ENCODE data around the gene TUG1.

Gene TUG1

GRCh38 chr22:30968924-30969531 lies at the start of gene TUG1:
TUG1 (plus strand) TSS chr22:30969265.
- peak; percentile 94 to 98 for DNase-seq (ENCODE audit: low spot score in 2 of 2)
- in situ Hi-C loops (cut with MboI; ENCODE audit: low sequenced_read_pairs): no loop called here
- H3K27me3 ChIP-seq (ENCODE audit: low read depth): no peaks in the 10 kb centered on the region
- H3K4me3 ChIP-seq: peak within 1 kb of the TSS; percentile 68
- peaks cover 40% of the 10 kb centered on the region for H3K9me3 ChIP-seq
- peaks cover 10% of the 10 kb centered on the region; the same call in 1 of the 2 replicates for H3K4me1 ChIP-seq
- peaks cover 43% of the 10 kb centered on the region for H3K36me3 ChIP-seq (replicated peaks)

- no peak for DNase-seq (ENCODE audit: low spot score in 2 of 2)
- Histone ChIP-seq H3K9me3 (no peaks in the 10 kb centered on the region), H3K4me3 (no peak overlapping the region), H3K4me1 (peaks cover 5% of the 10 kb centered on the region; the same call in 1 of the 2 replicates), H3K36me3 (replicated peaks) (no peaks in the 10 kb centered on the region), H3K27me3 (ENCODE audit: low read depth) (no peaks in the 10 kb centered on the region)
- in situ Hi-C loops (cut with MboI; ENCODE audit: low sequenced_read_pairs): loop anchor here (10.0 kb wide), 1 partner anchor 155 kb away; no protein-coding TSS in a partner anchor
Observed at GRCh38 chr22:30919973-30920372, 49.1 kb upstream of the TUG1 start.

GRCh38 chr22:30920407-30920806 lies 48.7 kb upstream of the TUG1 start:
- peaks cover under 1% of the 10 kb centered on the region; the same call in 1 of the 2 replicates for H3K36me3 ChIP-seq (replicated peaks)
- in situ Hi-C loops (cut with MboI; ENCODE audit: low sequenced_read_pairs): loop anchor here (10.0 kb wide), 1 partner anchor 156 kb away; no protein-coding TSS in a partner anchor
- no peaks in the 10 kb centered on the region for H3K27me3 ChIP-seq (ENCODE audit: low read depth)
- peaks cover 5% of the 10 kb centered on the region; the same call in 1 of the 2 replicates for H3K4me1 ChIP-seq
- H3K4me3 ChIP-seq: no peak overlapping the region
- H3K9me3 ChIP-seq: no peaks in the 10 kb centered on the region
- peak; percentile 40 to 90 for DNase-seq (ENCODE audit: low spot score in 2 of 2)

GRCh38 chr22:30921108-30921507 lies 48.0 kb upstream of the TUG1 start:
- H3K36me3 ChIP-seq (replicated peaks): peaks cover 6% of the 10 kb centered on the region; the same call in 1 of the 2 replicates
- H3K4me3 ChIP-seq: no peak overlapping the region
- no peaks in the 10 kb centered on the region for H3K27me3 ChIP-seq (ENCODE audit: low read depth)
- in situ Hi-C loops (cut with MboI; ENCODE audit: low sequenced_read_pairs): loop anchor here (10.0 kb wide), 1 partner anchor 156 kb away; no protein-coding TSS in a partner anchor
- peak in 1 of 2 experiments; percentile 24 for DNase-seq (ENCODE audit: low spot score in 2 of 2)
- peaks cover 5% of the 10 kb centered on the region; the same call in 1 of the 2 replicates for H3K4me1 ChIP-seq
- no peaks in the 10 kb centered on the region for H3K9me3 ChIP-seq

- DNase-seq (ENCODE audit: low spot score in 2 of 2): no peak
- H3K4me3 ChIP-seq: no peak overlapping the region
- H3K36me3 ChIP-seq (replicated peaks): peaks cover 12% of the 10 kb centered on the region
- peaks cover 5% of the 10 kb centered on the region; the same call in 1 of the 2 replicates for H3K4me1 ChIP-seq
- no peaks in the 10 kb centered on the region for H3K9me3 ChIP-seq
- in situ Hi-C loops (cut with MboI; ENCODE audit: low sequenced_read_pairs): loop anchor here (10.0 kb wide), 1 partner anchor 157 kb away; no protein-coding TSS in a partner anchor
- H3K27me3 ChIP-seq (ENCODE audit: low read depth): no peaks in the 10 kb centered on the region
Observed at GRCh38 chr22:30922151-30922611, 46.9 kb upstream of the TUG1 start.

GRCh38 chr22:30923168-30923900 lies 45.7 kb upstream of the TUG1 start:
- H3K27me3 ChIP-seq (ENCODE audit: low read depth): no peaks in the 10 kb centered on the region
- H3K4me1 ChIP-seq: peaks cover 5% of the 10 kb centered on the region; the same call in 1 of the 2 replicates
- H3K4me3 ChIP-seq: no peak overlapping the region
- H3K9me3 ChIP-seq: no peaks in the 10 kb centered on the region
- DNase-seq (ENCODE audit: low spot score in 2 of 2): no peak
- in situ Hi-C loops (cut with MboI; ENCODE audit: low sequenced_read_pairs): loop anchor here (10.0 kb wide), 1 partner anchor 159 kb away; no protein-coding TSS in a partner anchor
- peaks cover 20% of the 10 kb centered on the region for H3K36me3 ChIP-seq (replicated peaks)

- in situ Hi-C loops (cut with MboI; ENCODE audit: low sequenced_read_pairs): loop anchor here (10.0 kb wide), 1 partner anchor 161 kb away; no protein-coding TSS in a partner anchor
- H3K27me3 ChIP-seq (ENCODE audit: low read depth): no peaks in the 10 kb centered on the region
Observed at GRCh38 chr22:30925667-30926066, 43.4 kb upstream of the TUG1 start.

GRCh38 chr22:30926706-30927105 lies 42.4 kb upstream of the TUG1 start:
- Histone ChIP-seq H3K27me3 (ENCODE audit: low read depth) (no peaks in the 10 kb centered on the region), H3K9me3 (no peaks in the 10 kb centered on the region), H3K4me3 (no peak overlapping the region), H3K4me1 (no peaks in the 10 kb centered on the region), H3K36me3 (replicated peaks) (peaks cover 27% of the 10 kb centered on the region)
- in situ Hi-C loops (cut with MboI; ENCODE audit: low sequenced_read_pairs): loop anchor here (10.0 kb wide), 1 partner anchor 162 kb away; no protein-coding TSS in a partner anchor
- DNase-seq (ENCODE audit: low spot score in 2 of 2): no peak

More at GRCh38 chr22:30925667-30926066, 43.4 kb upstream of the TUG1 start:
- no peak for DNase-seq (ENCODE audit: low spot score in 2 of 2)
- peaks cover 2% of the 10 kb centered on the region; the same call in 1 of the 2 replicates for H3K4me1 ChIP-seq
- no peaks in the 10 kb centered on the region for H3K9me3 ChIP-seq
- peaks cover 23% of the 10 kb centered on the region for H3K36me3 ChIP-seq (replicated peaks)
- H3K4me3 ChIP-seq: no peak overlapping the region

GRCh38 chr22:30927806-30928205 lies 41.3 kb upstream of the TUG1 start:
- H3K36me3 ChIP-seq (replicated peaks): peaks cover 36% of the 10 kb centered on the region
- no peak for DNase-seq (ENCODE audit: low spot score in 2 of 2)
- in situ Hi-C loops (cut with MboI; ENCODE audit: low sequenced_read_pairs): loop anchor here (10.0 kb wide), 1 partner anchor 163 kb away; no protein-coding TSS in a partner anchor
- H3K4me3 ChIP-seq: no peak overlapping the region
- no peaks in the 10 kb centered on the region for H3K4me1 ChIP-seq
- no peaks in the 10 kb centered on the region for H3K27me3 ChIP-seq (ENCODE audit: low read depth)
- no peaks in the 10 kb centered on the region for H3K9me3 ChIP-seq

- Histone ChIP-seq H3K4me3 (no peak overlapping the region), H3K9me3 (no peaks in the 10 kb centered on the region), H3K27me3 (ENCODE audit: low read depth) (no peaks in the 10 kb centered on the region), H3K4me1 (no peaks in the 10 kb centered on the region), H3K36me3 (replicated peaks) (peaks cover 42% of the 10 kb centered on the region)
- no peak for DNase-seq (ENCODE audit: low spot score in 2 of 2)
- in situ Hi-C loops (cut with MboI; ENCODE audit: low sequenced_read_pairs): loop anchor here (10.0 kb wide), 1 partner anchor 164 kb away; no protein-coding TSS in a partner anchor
Observed at GRCh38 chr22:30928401-30928800, 40.7 kb upstream of the TUG1 start.

- peaks cover 60% of the 10 kb centered on the region for H3K36me3 ChIP-seq (replicated peaks)
- no peak for DNase-seq (ENCODE audit: low spot score in 2 of 2)
- in situ Hi-C loops (cut with MboI; ENCODE audit: low sequenced_read_pairs): no loop called here
- H3K9me3 ChIP-seq: no peaks in the 10 kb centered on the region
- no peaks in the 10 kb centered on the region for H3K27me3 ChIP-seq (ENCODE audit: low read depth)
- no peak overlapping the region for H3K4me3 ChIP-seq
- H3K4me1 ChIP-seq: no peaks in the 10 kb centered on the region
Observed at GRCh38 chr22:30930228-30930627, 38.8 kb upstream of the TUG1 start.

- Histone ChIP-seq H3K4me1 (no peaks in the 10 kb centered on the region), H3K27me3 (ENCODE audit: low read depth) (no peaks in the 10 kb centered on the region), H3K9me3 (no peaks in the 10 kb centered on the region), H3K4me3 (no peak overlapping the region), H3K36me3 (replicated peaks) (peaks cover 63% of the 10 kb centered on the region)
- in situ Hi-C loops (cut with MboI; ENCODE audit: low sequenced_read_pairs): no loop called here
- DNase-seq (ENCODE audit: low spot score in 2 of 2): no peak
Observed at GRCh38 chr22:30931541-30932300, 37.3 kb upstream of the TUG1 start.

GRCh38 chr22:30932661-30933060 lies 36.4 kb upstream of the TUG1 start:
- no peaks in the 10 kb centered on the region for H3K4me1 ChIP-seq
- H3K36me3 ChIP-seq (replicated peaks): peaks cover 56% of the 10 kb centered on the region
- in situ Hi-C loops (cut with MboI; ENCODE audit: low sequenced_read_pairs): no loop called here

More at GRCh38 chr22:30932661-30933060, 36.4 kb upstream of the TUG1 start:
- no peaks in the 10 kb centered on the region for H3K27me3 ChIP-seq (ENCODE audit: low read depth)
- DNase-seq (ENCODE audit: low spot score in 2 of 2): no peak
- H3K9me3 ChIP-seq: no peaks in the 10 kb centered on the region
- H3K4me3 ChIP-seq: no peak overlapping the region
